ENCODE results near the gene USP7.
"Not testable (repeated sequence)": the region's sequence is repeated elsewhere in the genome, so short reads cannot be mapped to it uniquely, and the experiment has no call there.

Gene USP7

GRCh38 chr16:8963821-8964441, at the start of gene USP7:
TSS of gene USP7 (minus strand) at chr16:8963906. CDS start at chr16:8963285, 621 bp downstream.
- peak; percentile 83 for DNase-seq

- no peak for DNase-seq
Observed at GRCh38 chr16:9013508-9013864, 49.8 kb upstream of the USP7 start.

GRCh38 chr16:9012848-9013507, 49.3 kb upstream of the USP7 start:
- DNase-seq: peak; percentile 20

GRCh38 chr16:9012330-9012729, 48.6 kb upstream of the USP7 start:
- DNase-seq: no peak

GRCh38 chr16:9008601-9009260, 45.0 kb upstream of the USP7 start:
- peak; percentile 58 for DNase-seq

GRCh38 chr16:9007177-9007794, 43.6 kb upstream of the USP7 start:
- no peak for DNase-seq

- DNase-seq: no peak
Observed at GRCh38 chr16:9004183-9004582, 40.5 kb upstream of the USP7 start.

GRCh38 chr16:9003763-9004162, 40.1 kb upstream of the USP7 start:
- no peak for DNase-seq

GRCh38 chr16:9003322-9003721, 39.6 kb upstream of the USP7 start:
- no peak for DNase-seq

GRCh38 chr16:9002042-9002441, 38.3 kb upstream of the USP7 start:
- no peak for DNase-seq

GRCh38 chr16:9000664-9001063, 37.0 kb upstream of the USP7 start:
- no peak for DNase-seq

- DNase-seq: no peak
Observed at GRCh38 chr16:8999800-9000199, 36.1 kb upstream of the USP7 start.

- DNase-seq: no peak
Observed at GRCh38 chr16:8998108-8998507, 34.4 kb upstream of the USP7 start.

GRCh38 chr16:8996891-8997290, 33.2 kb upstream of the USP7 start:
- DNase-seq: no peak

GRCh38 chr16:8990445-8990844, 26.7 kb upstream of the USP7 start:
- DNase-seq: no peak

GRCh38 chr16:8989099-8989878, 25.6 kb upstream of the USP7 start:
- no peak for DNase-seq

GRCh38 chr16:8986818-8987191, 23.1 kb upstream of the USP7 start:
- no peak for DNase-seq

GRCh38 chr16:8986111-8986510, 22.4 kb upstream of the USP7 start:
- no peak for DNase-seq

GRCh38 chr16:8982816-8983215, 19.1 kb upstream of the USP7 start:
- DNase-seq: no peak

GRCh38 chr16:8981901-8982300, 18.2 kb upstream of the USP7 start:
- not testable (repeated sequence) for DNase-seq

GRCh38 chr16:8976189-8976588, 12.5 kb upstream of the USP7 start:
- DNase-seq: not testable (repeated sequence)

GRCh38 chr16:8975039-8975438, 11.3 kb upstream of the USP7 start:
- no peak for DNase-seq
